Effector memory CD8-positive, alpha-beta T cell (primary cell): ENCODE measurements around the gene LRRTM3.

Source experiments
- ATAC-seq: fragments of 150-1000 bp; cut with Tn5 transposase; replicated peaks from 2 replicates; pipeline ENCODE4 v1.10.0; 2021; ENCODE audit warnings: mild to moderate bottlenecking, moderate library complexity
- DNase-seq, 3 experiments: peaks; one replicate each; pipeline ENCODE4 v3.0.0; 2021
- H3K27ac Mint-ChIP-seq, 2 donors: one replicate each; pipeline ENCODE4 v1.8.0; 2022; ENCODE audit warnings: mild to moderate bottlenecking in 2 of 2, mixed read lengths in 2 of 2, moderate library complexity in 2 of 2
- H3K27me3 Mint-ChIP-seq, 2 donors: one replicate each; pipeline ENCODE4 v1.8.0; 2022; ENCODE audit warnings: mixed read lengths in 2 of 2
- H3K36me3 Mint-ChIP-seq: one replicate; pipeline ENCODE4 v1.8.0; 2022; ENCODE audit warnings: mild to moderate bottlenecking, moderate library complexity, mixed read lengths; ENCODE audit not compliant: insufficient read depth
- H3K4me1 Mint-ChIP-seq, 2 donors: one replicate each; pipeline ENCODE4 v1.8.0; 2022; ENCODE audit warnings: low read depth in 2 of 2, mixed read lengths in 2 of 2
- H3K4me3 Mint-ChIP-seq, 2 donors: one replicate each; pipeline ENCODE4 v1.8.0; 2022; ENCODE audit warnings: mild to moderate bottlenecking in 2 of 2, mixed read lengths in 2 of 2, moderate library complexity in 2 of 2
- H3K9me3 Mint-ChIP-seq, 2 donors: one replicate each; pipeline ENCODE4 v1.8.0; 2022; ENCODE audit warnings: mixed read lengths in 2 of 2

LRRTM3 gene

DNA sequence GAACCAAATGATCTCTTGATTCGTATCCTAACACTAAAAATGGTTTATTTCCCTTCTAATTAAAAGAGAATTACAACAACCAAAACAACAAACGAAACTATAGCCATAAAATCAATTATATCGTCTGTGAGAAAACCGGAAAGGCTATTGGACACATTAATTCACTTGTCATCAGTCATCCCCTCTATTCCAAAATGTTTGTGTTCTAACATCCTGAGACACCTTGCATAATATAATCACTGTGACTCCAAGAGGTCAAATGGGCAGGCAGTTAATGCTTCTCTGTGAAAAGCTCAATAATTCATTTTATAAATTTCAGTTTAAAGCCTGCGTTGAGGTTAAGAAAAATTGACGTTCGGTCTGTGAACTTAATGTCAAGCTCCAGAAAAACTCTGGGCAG is 463 bp upstream of the LRRTM3 start:
- no peak for ATAC-seq

GRCh38 chr10:66926841-66927240 is 1.0 kb downstream of the LRRTM3 start:
- no peaks in the 10 kb centered on the region for H3K4me1 Mint-ChIP-seq
- H3K27me3 Mint-ChIP-seq, result peaks cover 0 to 14% of the 10 kb centered on the region in 2 donors
- H3K9me3 Mint-ChIP-seq, result peaks cover 0 to 2% of the 10 kb centered on the region in 2 donors
- no peak for DNase-seq
- no peaks in the 10 kb centered on the region for H3K36me3 Mint-ChIP-seq
- no peak for ATAC-seq
- no peak overlapping the region for H3K27ac Mint-ChIP-seq
- no peak overlapping the region for H3K4me3 Mint-ChIP-seq

More for the DNA sequence above, 463 bp upstream of the LRRTM3 start:
- Mint-ChIP-seq H3K9me3 (peaks cover 4 to 7% of the 10 kb centered on the region in 2 donors), H3K27ac (no peak overlapping the region), H3K4me3 (no peak overlapping the region), H3K36me3 (no peaks in the 10 kb centered on the region), H3K27me3 (peaks cover 0 to 14% of the 10 kb centered on the region in 2 donors), H3K4me1 (no peaks in the 10 kb centered on the region)
- DNase-seq, result no peak

- Mint-ChIP-seq H3K27me3 (peaks cover 0 to 14% of the 10 kb centered on the region in 2 donors), H3K4me1 (no peaks in the 10 kb centered on the region), H3K4me3 (no peak overlapping the region), H3K27ac (no peak overlapping the region), H3K9me3 (peaks cover 0 to 2% of the 10 kb centered on the region in 2 donors), H3K36me3 (no peaks in the 10 kb centered on the region)
- ATAC-seq (no peak), DNase-seq (no peak)
Measured at GRCh38 chr10:66927251-66927935, 1.6 kb downstream of the LRRTM3 start.

- no peak for DNase-seq
Measured at GRCh38 chr10:66927971-66928770, 2.3 kb downstream of the LRRTM3 start.

GRCh38 chr10:66928776-66929175 is 2.9 kb downstream of the LRRTM3 start:
- H3K9me3 Mint-ChIP-seq, result peaks cover 0 to 2% of the 10 kb centered on the region in 2 donors
- DNase-seq, result no peak
- H3K36me3 Mint-ChIP-seq, result no peaks in the 10 kb centered on the region
- no peak for ATAC-seq
- H3K27me3 Mint-ChIP-seq, result peaks cover 0 to 14% of the 10 kb centered on the region in 2 donors
- H3K4me3 Mint-ChIP-seq, result no peak overlapping the region
- no peaks in the 10 kb centered on the region for H3K4me1 Mint-ChIP-seq
- no peak overlapping the region for H3K27ac Mint-ChIP-seq

More at GRCh38 chr10:66927971-66928770, 2.3 kb downstream of the LRRTM3 start:
- Mint-ChIP-seq H3K4me3 (no peak overlapping the region), H3K4me1 (no peaks in the 10 kb centered on the region), H3K36me3 (no peaks in the 10 kb centered on the region), H3K27ac (no peak overlapping the region), H3K9me3 (peaks cover 0 to 2% of the 10 kb centered on the region in 2 donors), H3K27me3 (peaks cover 0 to 14% of the 10 kb centered on the region in 2 donors)
- no peak for ATAC-seq

DNA sequence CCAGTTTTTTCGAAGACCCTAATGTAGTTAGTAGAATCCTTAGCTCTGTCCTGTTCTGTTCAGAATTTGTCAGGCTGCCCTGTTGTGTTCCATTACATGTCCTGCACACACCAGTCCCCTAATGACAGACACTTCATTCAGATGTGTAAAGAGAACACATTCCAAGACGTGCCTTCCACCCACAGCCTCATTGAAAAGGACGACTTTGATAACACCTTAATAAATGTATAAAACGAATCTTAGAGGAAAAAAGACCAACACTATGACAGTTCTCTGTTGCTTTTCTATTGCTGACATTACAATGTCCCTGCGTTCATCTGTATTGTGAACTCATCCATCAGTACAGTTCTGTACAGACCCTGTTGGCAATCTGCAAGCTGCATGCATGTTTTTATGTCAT is 3.5 kb downstream of the LRRTM3 start:
- Mint-ChIP-seq H3K27ac (no peak overlapping the region), H3K27me3 (peaks cover 0 to 14% of the 10 kb centered on the region in 2 donors), H3K4me1 (no peaks in the 10 kb centered on the region), H3K9me3 (peaks cover 0 to 2% of the 10 kb centered on the region in 2 donors), H3K4me3 (no peak overlapping the region), H3K36me3 (no peaks in the 10 kb centered on the region)
- no peak for ATAC-seq
- no peak for DNase-seq

GRCh38 chr10:66931340-66931948 is 5.6 kb downstream of the LRRTM3 start:
- Mint-ChIP-seq H3K27ac (no peak overlapping the region), H3K36me3 (no peaks in the 10 kb centered on the region), H3K27me3 (peaks cover 0 to 14% of the 10 kb centered on the region in 2 donors), H3K9me3 (peaks cover 0 to 6% of the 10 kb centered on the region in 2 donors), H3K4me3 (no peak overlapping the region), H3K4me1 (no peaks in the 10 kb centered on the region)
- no peak for ATAC-seq
- no peak for DNase-seq

- no peak overlapping the region for H3K4me3 Mint-ChIP-seq
- H3K4me1 Mint-ChIP-seq, result no peaks in the 10 kb centered on the region
- H3K27ac Mint-ChIP-seq, result no peak overlapping the region
- DNase-seq (no peak), ATAC-seq (no peak)
- H3K36me3 Mint-ChIP-seq, result no peaks in the 10 kb centered on the region
- peaks cover 0 to 8% of the 10 kb centered on the region in 2 donors for H3K9me3 Mint-ChIP-seq
- H3K27me3 Mint-ChIP-seq, result peaks cover 0 to 14% of the 10 kb centered on the region in 2 donors
Measured at GRCh38 chr10:66931949-66932343, 6.1 kb downstream of the LRRTM3 start.

- no peaks in the 10 kb centered on the region for H3K27me3 Mint-ChIP-seq
- no peaks in the 10 kb centered on the region for H3K36me3 Mint-ChIP-seq
- peaks cover 5 to 14% of the 10 kb centered on the region in 2 donors for H3K9me3 Mint-ChIP-seq
- DNase-seq, result no peak
- H3K4me1 Mint-ChIP-seq, result no peaks in the 10 kb centered on the region
- no peak overlapping the region for H3K27ac Mint-ChIP-seq
- H3K4me3 Mint-ChIP-seq, result no peak overlapping the region
- no peak for ATAC-seq
Measured at GRCh38 chr10:66934711-66935110, 8.9 kb downstream of the LRRTM3 start.

GRCh38 chr10:66940965-66941364 is 15.1 kb downstream of the LRRTM3 start:
- no peak for DNase-seq
- Mint-ChIP-seq H3K36me3 (no peaks in the 10 kb centered on the region), H3K9me3 (peaks cover 11 to 19% of the 10 kb centered on the region in 2 donors), H3K4me3 (no peak overlapping the region), H3K27me3 (no peaks in the 10 kb centered on the region), H3K4me1 (no peaks in the 10 kb centered on the region), H3K27ac (no peak overlapping the region)
- no peak for ATAC-seq

DNA sequence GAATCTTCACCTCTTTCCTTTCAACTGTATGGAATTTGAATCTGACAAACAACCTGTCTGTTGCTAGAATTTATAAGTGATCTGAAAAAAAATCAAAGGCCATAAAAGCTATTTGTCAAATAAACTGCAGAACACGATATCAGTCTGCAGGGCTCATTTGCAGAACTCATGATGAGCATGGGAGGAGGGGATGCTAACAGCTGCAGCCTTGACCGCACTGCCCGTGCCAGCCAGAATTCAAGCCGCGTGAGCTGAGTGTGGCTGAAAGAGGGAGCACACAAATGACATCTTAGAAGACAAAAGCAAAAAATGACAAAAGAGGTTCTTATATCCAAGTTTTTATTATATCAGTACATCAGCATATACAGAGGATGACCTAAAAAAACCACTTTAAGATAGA is 15.7 kb downstream of the LRRTM3 start:
- Mint-ChIP-seq H3K4me3 (no peak overlapping the region), H3K4me1 (no peaks in the 10 kb centered on the region)

DNA sequence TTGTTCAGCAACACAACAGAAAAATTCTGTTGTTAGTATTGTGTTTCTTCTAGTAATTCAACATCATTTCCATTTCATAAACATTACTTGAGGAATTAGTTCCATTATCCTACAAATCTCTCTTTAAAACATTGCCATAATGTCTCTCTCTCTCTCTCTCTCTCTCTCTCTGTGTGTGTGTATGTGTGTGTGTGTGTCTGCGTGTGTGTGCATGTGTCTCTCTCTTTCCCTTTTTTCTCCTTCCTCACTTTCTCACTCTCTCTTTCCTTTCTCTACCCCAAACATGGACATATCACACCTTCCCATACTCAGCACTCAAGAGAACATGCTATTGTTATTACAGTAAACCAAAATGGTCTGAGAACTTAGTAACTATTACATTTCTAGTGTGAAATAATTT is 16.6 kb downstream of the LRRTM3 start:
- DNase-seq, result no peak
- no peak for ATAC-seq
- Mint-ChIP-seq H3K4me3 (no peak overlapping the region), H3K4me1 (no peaks in the 10 kb centered on the region), H3K9me3 (peaks cover 11 to 13% of the 10 kb centered on the region in 2 donors), H3K27ac (no peak overlapping the region), H3K27me3 (no peaks in the 10 kb centered on the region), H3K36me3 (no peaks in the 10 kb centered on the region)

More for the DNA sequence above, 15.7 kb downstream of the LRRTM3 start:
- ATAC-seq, result no peak
- peaks cover 11 to 14% of the 10 kb centered on the region in 2 donors for H3K9me3 Mint-ChIP-seq
- H3K36me3 Mint-ChIP-seq, result no peaks in the 10 kb centered on the region
- no peaks in the 10 kb centered on the region for H3K27me3 Mint-ChIP-seq
- DNase-seq, result no peak
- H3K27ac Mint-ChIP-seq, result no peak overlapping the region

DNA sequence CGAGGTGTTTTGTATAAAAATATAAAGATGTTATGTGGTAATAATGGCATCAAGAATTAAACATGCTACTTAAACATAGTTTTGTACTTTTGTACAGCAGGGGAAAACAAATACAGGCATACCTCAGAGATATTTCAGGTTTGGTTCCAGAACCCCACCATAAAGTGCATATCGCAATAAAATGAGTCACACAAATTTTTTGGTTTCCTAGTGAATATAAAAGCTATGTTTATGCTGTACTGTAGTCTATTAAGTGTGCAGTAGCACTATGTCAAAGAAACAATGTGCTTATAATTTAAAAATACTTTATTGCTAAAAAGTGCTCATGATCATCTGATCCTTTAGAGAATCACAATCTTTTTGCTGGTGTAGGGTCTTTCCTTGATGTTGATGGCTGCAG is 17.8 kb downstream of the LRRTM3 start:
- no peak for DNase-seq
- no peaks in the 10 kb centered on the region for H3K4me1 Mint-ChIP-seq
- H3K4me3 Mint-ChIP-seq, result no peak overlapping the region
- no peak overlapping the region for H3K27ac Mint-ChIP-seq
- no peaks in the 10 kb centered on the region for H3K27me3 Mint-ChIP-seq
- ATAC-seq, result no peak
- peaks cover 9 to 15% of the 10 kb centered on the region in 2 donors for H3K9me3 Mint-ChIP-seq
- no peaks in the 10 kb centered on the region for H3K36me3 Mint-ChIP-seq
